ENCODE data around the gene SCN11A.

The SCN11A gene

DNA sequence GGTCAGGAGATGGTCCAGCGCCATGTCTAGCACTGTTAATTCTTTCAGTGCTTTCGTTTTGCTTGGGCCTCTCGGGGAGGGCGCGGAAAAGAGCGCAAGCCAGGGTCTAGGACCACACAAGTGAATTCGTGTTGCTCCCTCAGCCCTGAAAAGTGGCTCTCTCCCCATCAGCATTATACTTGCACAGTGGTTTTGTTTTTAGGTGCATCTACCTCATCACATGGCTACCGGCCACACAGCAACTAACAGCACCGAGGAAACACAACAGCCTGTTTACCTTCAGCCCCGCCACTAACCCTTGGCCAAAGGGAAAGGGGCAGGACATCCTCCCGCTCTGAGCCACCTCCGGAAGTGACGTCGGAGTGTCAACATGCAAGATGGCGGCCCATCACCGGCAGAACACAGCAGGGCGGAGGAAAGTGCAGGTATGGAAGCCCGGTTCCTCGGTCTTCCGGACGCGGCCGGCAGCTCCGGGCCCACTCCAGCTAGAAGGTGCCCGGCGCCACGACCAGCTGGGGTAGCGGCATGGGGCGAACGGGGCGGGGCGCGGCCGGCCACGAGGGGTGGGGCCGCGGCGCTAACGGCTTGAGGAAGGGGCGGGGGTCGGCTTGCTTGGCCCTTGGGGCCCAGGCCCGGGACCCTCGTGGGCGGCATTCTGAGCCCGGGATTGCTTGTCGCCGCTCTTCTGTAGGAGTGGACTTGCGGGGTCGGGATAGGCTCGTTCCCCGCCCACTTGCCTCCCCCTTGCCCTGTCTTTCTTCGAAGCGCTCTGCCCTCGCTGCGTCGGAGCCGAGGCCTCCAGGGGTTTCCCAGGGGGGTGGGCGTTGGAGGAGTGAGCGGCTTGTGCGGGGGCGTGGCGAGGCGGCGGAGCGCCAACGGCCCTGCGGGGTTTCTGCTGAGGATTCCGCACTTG is at the start of gene SCN11A, which contains the start of gene WDR48:
Gene SCN11A (minus strand): TSS at position 296 of the 913 bp plus-strand sequence. CDS start 101,582 bp downstream, outside the sequence.
Gene WDR48 (plus strand): TSS at position 368 of the 913 bp plus-strand sequence. CDS start 10 bp downstream, at position 378.
- DNase-seq (ENCODE audit: low spot score), result peak; percentile 88

DNA sequence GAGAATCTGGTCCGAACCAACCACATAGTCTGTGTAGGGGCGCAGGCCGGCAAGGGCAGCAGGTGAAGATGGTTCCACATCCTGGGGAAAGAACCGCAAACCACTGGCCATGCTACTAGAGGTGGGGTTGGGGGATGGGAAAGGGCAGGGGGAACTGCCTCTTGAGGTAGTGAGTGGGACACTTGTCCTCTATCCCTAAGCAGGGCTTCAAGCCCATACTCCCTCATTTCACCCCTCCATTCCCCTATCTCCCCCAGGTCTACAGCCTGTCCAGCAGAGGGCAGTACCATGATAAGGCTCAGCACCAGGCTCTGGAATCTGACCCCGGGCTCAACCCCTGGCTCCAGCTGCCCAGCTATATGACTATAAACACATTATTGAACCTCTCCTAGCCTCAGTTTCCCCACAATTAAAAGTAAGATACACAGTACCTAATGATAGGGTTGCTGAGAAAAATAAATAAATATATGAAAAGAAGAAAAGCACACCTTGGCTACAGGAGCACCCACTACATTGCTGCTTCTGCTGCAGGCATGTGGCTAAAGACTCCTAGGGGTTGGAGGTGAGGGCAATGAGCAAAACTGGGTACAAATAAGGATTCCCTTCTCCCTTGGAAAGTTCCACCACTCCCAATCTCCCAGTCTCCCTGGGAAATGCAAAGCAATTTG is 49.4 kb upstream of the SCN11A start:
- DNase-seq (ENCODE audit: low spot score), result peak; percentile 79

DNA sequence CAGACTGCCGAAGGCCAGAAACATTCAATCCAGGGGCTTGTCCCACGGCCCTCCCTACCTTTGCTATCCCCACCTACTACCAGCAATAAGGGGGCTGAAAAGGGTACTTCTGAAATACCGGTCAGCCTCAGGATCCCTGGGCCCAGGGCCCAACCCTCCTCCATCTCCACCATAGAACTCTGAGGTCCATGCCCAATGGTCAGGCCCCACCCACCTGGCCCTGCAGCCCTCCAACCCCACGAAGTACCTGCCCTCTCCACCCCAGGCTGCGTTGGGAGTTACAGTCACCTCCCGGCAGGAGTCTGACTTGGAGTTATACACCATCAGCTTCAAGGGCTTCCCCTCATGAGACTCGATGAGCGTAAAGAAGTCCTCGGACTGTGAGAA is 48.7 kb upstream of the SCN11A start:
- no peak for DNase-seq (ENCODE audit: low spot score)

DNA sequence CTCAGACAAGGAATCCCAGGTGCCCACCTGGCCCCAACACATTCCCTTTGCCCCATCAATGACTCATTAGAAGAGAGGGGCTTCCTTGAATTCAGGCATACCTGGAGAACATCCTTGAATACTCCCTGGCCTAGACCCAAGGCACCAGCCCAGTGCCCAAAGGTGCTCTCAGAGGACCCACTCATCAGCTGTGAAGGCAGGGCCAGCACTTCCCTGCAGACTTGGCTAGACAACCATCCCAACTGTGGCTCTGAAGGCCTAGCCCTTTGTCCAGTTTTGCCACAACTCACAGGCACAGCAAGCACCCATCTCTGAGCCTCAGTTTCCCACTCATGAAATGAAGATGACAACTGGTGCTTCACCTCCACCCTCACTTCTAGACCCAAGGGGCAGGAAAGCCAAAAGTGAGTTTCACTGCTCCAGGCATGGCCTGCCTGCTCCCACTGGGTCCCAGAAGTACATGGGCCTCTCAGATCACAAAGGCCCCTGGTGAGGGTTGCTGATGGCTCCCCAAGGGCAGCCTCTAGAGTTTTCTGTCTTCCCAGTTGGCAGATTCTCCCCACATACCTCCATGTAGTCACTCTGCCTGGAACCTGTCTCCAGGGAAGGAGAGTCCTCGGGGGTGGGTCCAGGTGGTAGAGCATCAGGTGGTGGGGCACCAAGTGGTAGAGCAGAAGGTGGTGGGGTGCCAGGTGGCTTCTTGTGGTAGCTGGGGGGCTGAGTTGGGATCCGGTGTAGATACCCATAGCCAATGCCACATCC is 48.2 kb upstream of the SCN11A start:
- DNase-seq (ENCODE audit: low spot score), result no peak

DNA sequence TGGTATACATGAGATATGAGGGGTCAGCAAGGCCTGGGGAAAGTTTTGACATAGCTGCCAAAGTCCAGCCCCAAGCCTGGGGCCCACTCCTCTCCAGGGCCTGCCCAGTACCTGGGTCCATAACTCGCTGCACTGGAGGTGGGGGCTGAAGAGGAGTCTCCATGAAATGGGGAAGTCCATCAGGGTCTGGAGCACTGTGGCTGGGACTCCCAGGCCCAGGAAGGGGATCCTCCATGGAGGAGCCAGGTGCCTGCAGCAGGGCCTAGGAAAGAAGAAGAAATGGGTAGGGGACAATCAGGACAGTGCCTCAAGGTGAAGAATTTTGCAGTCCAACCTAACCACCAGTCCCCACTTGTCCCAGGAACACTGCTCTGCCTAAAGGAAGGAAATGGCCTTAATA is 47.5 kb upstream of the SCN11A start:
- no peak for DNase-seq (ENCODE audit: low spot score)

DNA sequence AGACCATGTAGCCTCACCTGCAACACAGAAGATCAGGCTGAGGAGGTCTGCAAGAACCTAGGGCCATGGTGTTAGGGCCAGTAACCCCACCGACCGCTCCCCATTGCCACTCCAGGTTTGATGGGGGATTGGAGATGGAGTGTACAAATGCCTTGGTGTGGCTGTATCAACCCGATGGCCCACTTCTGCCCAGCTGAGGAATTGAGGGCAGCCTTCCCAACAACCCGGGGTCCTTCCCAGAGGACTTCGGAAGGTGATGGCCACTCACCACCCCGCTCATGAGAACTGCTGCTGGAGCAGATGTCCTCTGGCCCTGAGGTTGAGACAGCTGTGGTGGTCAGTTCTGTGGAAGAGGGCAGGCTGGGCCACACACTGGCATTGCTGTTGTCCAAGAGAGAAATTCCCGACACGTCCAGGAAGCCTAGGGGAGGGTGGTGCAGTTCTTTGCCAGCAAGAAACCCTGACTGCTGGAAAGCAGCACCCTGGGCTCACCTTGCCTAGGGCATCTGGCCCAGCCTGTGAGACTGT is 46.8 kb upstream of the SCN11A start:
- DNase-seq (ENCODE audit: low spot score), result no peak

DNA sequence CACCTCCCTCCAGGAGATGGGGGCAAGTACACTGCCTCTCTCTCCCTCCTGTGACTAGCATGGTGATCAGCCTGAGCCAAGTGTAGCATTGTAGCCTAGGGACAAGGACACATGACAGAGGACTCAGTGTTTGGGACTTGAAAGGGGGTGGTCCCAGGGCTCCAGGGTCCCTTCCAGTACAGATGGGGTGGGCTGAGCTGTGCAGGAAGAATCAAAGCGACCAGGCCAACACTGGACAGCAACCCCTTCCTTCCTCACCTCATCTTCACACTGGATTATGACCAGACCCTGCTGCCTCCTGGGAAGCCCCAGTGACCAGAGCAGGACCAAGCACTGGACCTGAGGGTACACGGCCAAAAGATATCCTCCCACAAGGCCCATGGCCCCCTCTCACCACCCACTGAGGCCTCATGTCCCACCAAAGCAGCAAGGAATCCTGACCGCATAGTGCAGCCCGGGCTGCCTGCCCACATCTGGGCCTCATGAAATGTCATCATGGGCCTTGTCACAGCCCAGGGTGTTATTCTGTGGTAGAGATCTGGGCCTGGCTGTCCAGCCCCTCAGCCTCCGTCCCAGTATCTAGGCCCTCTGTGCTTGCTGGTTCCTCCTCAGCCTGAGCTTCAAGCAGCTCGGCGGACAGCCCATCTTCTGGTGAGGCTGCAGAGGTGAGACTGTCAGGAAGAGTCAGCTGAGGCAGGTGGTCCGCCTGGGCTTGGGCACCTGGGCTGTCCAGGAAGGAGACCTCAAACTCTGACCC is 46.1 kb upstream of the SCN11A start:
- DNase-seq (ENCODE audit: low spot score), result no peak

DNA sequence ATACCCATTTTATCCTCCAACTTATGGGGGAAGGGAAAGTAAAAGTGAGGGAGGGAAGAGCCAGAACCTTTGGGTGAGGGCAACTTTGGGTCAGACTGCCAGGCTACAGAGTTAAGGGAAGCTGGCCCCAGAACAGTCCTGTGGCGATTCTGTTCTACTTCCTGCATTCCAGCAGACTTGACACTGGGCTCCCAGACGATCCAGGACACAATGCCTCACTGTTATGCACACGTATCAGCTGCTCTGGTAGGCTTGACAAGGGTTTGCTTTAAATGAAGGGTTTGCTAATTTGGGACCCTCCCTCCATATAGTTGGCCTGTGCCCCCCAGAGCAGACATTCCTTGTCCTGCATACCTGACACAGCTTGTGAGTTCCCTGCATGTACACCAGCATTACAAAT is 45.0 kb upstream of the SCN11A start:
- no peak for DNase-seq (ENCODE audit: low spot score)

DNA sequence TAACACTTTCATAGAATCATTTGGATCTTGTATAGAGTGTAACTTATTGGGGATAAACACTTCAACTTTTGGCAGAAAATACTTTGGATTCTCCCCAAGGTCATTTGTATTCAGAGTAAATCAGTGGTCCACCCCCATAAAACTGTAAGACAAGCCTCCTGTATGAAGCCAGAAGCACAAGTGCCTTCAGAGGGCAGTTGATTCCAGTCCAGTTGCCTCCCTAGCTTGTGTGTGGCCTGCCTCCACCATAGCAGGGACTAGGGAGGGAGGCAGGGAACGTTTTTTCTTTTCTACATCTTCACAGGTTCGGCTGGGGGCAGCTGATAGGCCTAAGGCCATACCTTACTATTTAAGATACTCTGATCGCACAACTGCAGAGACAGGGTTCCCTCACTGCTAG is 44.0 kb upstream of the SCN11A start:
- no peak for DNase-seq (ENCODE audit: low spot score)

DNA sequence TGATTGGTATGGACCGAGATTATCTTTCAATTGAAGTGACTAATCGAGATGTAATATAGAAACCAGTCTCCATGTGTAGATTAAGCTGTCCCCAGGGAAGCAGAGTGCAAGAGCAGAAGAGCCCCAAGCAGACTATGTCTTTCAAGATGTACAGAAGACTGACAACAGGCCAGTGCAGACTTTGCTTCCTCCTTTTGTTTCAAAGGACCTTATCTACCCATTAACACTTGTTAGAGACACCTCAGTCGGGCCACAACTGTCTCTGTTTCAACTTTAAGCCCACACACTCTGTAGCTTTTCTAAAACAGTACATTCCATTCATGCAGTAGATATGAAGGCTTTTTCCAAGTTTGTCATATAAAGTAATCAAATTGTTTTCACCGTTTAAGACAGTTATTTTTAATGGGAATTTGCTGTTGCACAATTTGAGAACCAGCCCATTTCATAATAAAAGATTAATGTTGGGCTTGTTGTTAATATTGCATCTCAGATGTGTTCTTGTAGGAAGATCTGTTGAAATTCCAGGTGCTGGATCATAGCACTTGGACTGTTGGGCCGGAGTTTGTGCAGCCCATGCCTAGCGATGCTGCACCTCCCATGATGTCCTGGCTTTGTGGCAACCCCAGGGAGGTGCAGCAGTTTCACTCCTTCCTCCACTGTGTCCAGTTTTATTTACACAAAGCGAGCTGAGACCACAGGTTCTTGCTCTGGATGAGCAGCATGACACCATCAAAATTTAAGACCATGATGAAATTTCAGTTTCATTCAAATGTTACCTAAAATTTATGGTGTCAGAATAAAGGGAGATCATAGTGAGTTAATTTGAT is 43.3 kb upstream of the SCN11A start:
- no peak for DNase-seq (ENCODE audit: low spot score)

DNA sequence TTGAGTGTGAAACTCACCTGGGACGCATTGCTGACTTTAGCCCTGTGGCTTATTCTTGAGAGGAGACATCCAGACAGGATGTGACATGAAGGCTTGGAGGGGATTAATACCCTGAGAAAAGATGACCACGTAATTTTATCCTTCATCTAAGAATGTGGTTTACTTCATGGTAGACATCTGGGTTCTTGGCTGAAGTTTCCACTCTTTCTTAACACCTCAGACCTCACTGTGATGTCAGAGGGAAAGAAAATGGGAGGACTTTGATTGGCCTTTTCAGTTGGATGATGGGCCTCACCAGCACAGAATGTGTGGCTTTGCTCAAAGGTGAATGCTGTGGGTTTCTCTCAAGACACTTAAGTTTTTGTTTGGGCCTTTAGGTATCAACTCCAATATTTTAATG is 39.2 kb upstream of the SCN11A start:
- DNase-seq (ENCODE audit: low spot score), result no peak

DNA sequence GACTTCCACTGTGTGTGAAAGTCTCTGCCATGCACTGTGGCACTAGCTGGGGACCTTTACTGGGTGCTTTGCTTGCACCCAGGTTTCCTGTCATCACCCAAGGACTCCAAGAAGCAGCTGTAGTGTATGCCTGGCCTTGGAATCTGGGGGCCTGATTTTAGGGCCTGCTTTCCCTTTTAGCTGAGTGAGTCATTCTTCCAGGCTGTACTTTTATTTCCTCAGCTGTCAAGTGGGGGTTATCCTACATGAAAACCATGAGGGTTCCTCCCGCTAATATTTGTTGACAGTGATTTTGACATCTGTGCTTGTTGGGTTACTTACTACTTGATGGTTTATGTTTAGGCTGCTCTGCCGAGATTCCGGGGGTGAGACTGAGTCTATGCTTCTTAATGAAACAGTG is 37.1 kb upstream of the SCN11A start:
- DNase-seq (ENCODE audit: low spot score), result no peak

DNA sequence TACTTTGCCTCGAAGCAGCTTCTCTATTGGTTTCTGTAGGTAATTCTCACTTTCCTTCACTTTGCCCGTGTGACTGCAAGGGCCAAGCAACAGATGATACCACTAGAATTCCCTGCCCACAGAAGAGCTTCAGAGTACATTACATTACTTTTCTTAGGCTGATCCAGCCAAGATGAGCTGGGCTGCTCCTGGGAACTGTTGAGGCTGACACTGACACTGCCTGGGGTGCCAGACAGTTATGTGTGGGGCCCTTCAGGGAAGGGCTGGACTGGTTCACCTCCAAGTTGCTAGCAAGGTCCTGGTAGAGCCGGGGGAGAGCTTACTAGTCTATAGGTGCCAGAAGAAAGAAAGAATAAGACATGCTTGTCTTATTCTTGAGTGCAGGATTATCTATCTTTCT is 36.7 kb upstream of the SCN11A start:
- DNase-seq (ENCODE audit: low spot score), result no peak

DNA sequence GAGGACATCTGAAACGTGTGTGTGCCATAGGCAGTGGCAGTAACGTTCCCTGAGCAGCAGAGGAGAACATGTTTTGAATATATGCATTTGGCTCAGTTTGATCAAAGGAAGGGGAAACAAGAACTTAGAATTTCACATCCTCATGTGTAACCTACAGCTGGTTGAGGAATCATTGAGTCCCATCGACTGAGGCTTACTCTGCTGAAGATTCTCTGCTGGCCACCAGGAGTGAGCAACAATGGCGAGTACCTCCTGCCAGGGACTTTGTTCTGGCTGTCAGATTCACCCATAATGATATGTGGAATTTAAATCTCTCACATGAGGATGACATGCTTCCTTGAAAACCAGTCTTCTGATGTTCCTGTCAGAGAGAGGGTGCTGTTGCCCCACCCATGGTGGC is 34.4 kb upstream of the SCN11A start:
- DNase-seq (ENCODE audit: low spot score), result peak; percentile 75

DNA sequence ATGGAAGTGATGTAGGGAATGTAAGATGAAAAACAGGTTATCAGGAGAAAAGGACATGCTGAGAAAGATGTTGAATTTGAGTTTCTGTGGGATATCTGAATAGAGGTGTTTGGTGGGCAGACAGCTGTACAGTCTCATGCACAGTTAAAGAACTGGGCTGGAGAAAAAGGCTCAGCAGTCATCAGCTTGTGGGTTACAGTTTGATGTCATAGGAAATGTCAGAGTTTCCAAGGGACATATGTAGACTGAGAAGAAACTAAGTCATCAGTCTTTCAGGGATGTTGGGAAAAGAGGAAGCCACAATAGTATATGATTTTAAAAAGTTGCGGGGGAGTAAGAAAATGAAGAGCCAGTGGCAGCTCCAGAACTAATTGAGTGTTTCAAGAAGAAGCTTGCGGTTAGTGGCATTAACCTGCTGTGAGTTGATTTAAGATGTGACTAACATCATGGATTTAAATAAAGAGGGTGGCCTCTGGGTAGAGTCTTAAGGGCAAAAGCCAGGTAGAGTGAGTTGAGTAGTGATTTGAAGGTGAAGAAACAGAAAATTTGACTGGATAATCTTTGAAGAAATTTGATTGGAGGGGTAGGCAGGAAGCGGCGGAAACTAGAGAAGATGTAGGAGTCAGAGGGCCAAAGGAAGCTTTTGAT is 31.0 kb upstream of the SCN11A start:
- no peak for DNase-seq (ENCODE audit: low spot score)

DNA sequence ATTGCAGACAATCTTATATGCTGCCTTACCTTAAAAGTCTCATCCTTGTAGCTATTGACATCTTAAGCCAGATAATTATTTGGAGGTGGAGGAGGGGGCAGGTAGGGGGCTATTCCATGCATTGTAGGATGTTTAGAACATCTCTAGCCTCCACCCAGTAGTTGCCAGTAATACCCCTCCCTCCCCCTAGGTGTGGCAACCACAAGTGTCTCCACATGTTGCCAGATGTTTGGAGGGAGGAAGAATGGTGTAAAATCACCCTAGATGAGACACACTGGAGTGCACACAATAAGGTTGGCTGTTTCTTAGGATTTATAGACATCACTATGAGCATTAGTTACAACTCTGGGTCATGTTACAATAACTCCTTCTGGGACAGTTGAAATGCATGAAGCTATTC is 28.3 kb upstream of the SCN11A start:
- no peak for DNase-seq (ENCODE audit: low spot score)

DNA sequence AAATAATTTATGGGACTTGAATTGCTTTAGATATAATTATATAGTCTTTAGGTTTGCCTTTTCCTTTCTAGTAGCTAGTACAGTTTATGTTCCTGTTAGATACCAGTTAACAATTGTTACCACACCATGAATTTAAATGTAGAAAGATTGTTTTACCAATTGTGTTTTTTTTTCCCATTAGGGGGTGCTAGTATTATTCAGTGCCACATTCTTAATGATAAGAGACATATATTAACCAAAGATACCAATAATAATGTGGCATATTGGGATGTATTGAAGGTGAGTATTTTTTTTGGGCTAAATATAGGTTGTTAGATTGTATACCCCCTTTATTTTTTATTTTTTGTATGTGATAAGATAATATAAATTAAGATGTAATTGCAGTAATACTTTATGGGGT is 27.8 kb upstream of the SCN11A start:
- DNase-seq (ENCODE audit: low spot score), result no peak

DNA sequence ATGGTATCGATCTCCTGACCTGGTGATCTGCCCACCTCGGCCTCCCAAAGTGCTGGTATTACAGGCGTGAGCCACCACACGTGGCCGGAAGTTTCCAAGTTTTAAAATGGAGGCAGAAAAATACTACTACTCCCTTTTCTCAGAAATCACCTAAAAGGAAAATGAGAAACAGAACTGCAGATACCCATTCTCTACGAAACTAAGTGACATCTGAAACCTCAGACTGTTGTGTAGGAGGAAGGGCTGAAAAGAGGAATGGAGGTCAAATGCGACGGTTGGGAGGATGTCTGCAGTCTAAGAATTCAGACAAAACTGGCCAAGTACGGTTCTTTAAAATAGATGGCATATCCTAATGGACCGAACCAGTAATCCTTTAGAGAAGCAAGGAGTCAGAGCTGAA is 24.2 kb upstream of the SCN11A start:
- DNase-seq (ENCODE audit: low spot score), result no peak

DNA sequence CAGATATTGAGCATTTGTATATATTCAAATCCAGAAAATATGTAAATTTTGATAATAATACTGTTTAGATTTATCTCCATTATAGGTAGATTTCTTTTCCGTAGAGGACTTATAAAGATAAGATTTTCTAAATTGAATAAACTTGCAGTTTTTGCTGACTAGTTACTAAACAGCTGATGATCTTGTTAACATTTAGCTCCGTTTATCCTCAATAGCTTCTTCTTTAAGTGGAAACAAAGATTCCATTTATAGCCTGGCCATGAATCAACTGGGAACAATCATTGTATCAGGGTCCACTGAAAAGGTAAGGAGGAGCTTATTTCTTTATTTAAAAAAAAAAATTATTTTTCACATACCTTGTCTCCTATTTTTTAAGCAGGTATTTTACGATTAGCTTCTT is 16.8 kb upstream of the SCN11A start:
- no peak for DNase-seq (ENCODE audit: low spot score)

DNA sequence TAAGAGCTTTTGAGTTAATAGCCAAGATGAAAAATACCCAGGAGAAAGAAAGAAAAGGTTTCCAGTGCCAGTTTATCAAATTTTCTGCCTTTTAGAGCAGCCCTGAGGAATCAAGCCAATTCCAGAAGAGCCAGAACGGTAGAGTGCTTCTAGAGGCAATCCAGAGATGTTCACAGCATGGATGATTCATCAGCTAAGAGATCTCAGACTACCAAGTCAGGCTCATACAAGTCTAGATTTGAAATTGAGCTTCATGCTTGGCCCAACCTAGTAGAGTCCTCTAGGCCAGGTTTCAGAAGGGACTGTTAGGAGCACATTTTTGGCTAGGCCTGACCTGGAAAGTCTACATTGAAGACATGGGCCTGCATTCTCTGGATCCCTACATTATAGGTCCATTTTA is 15.5 kb upstream of the SCN11A start:
- no peak for DNase-seq (ENCODE audit: low spot score)

All from germinal center (tissue), 1 donor.